H9 (cell line): ENCODE measurements around the gene PLEKHJ1. TPM values are rescaled to one million over a fixed set of nuclear protein-coding genes. Genes with fewer than 3 reads are reported as not detected.

Experiments used
- DNase-seq: peaks from one replicate; pipeline ENCODE4 v3.0.0-alpha.2; 2017
- H2AFZ ChIP-seq: one replicate; pipeline ENCODE4 v1.6.1; 2013; ENCODE audit warnings: mild to moderate bottlenecking, low read length, control low read depth, moderate library complexity
- H2AK5ac ChIP-seq: 2 replicates; pipeline ENCODE4 v1.6.1; 2013; ENCODE audit warnings: low read length, control low read depth, mixed read lengths; ENCODE audit not compliant: insufficient read length
- H2BK120ac ChIP-seq: one replicate; pipeline ENCODE4 v1.6.1; 2013; ENCODE audit warnings: low read depth, mild to moderate bottlenecking, low read length, control low read depth, inconsistent platforms; ENCODE audit not compliant: poor library complexity, severe bottlenecking
- H2BK12ac ChIP-seq: 2 replicates; pipeline ENCODE4 v1.6.1; 2013; ENCODE audit warnings: low read length, control low read depth, mixed read lengths, low read depth; ENCODE audit not compliant: insufficient read length
- H2BK15ac ChIP-seq: 2 replicates; pipeline ENCODE4 v1.6.1; 2013; ENCODE audit warnings: low read depth, low read length, control low read depth
- H2BK20ac ChIP-seq: one replicate; pipeline ENCODE4 v1.6.1; 2013; ENCODE audit warnings: low read depth, mild to moderate bottlenecking, low read length, control low read depth, inconsistent platforms; ENCODE audit not compliant: poor library complexity, severe bottlenecking
- H2BK5ac ChIP-seq: 2 replicates; pipeline ENCODE4 v1.6.1; 2013; ENCODE audit warnings: low read length, control low read depth, mixed read lengths; ENCODE audit not compliant: insufficient read length
- H3K14ac ChIP-seq: 2 replicates; pipeline ENCODE4 v1.6.1; 2013; ENCODE audit warnings: low read length, control low read depth; ENCODE audit not compliant: insufficient read depth
- H3K18ac ChIP-seq: 2 replicates; pipeline ENCODE4 v1.6.1; 2013; ENCODE audit warnings: low read depth, mild to moderate bottlenecking, mixed read lengths, low read length, control low read depth; ENCODE audit not compliant: insufficient read length
- H3K23ac ChIP-seq: 2 replicates; pipeline ENCODE4 v1.6.1; 2013; ENCODE audit warnings: low read length, control low read depth, mixed read lengths, low read depth; ENCODE audit not compliant: insufficient read length
- H3K23me2 ChIP-seq: 2 replicates; pipeline ENCODE4 v1.6.1; 2013; ENCODE audit warnings: low read depth, mild to moderate bottlenecking, mixed read lengths, low read length, control low read depth; ENCODE audit not compliant: insufficient read length, poor library complexity, severe bottlenecking
- H3K27ac ChIP-seq: 2 replicates; pipeline ENCODE4 v1.5.1; 2013; ENCODE audit warnings: low read length, control low read depth, mixed read lengths, low read depth; ENCODE audit not compliant: insufficient read length
- H3K27me3 ChIP-seq: 2 replicates; pipeline ENCODE4 v1.6.1; 2013; ENCODE audit warnings: low read length, control low read depth, inconsistent platforms; ENCODE audit not compliant: insufficient read depth
- H3K4ac ChIP-seq: 2 replicates; pipeline ENCODE4 v1.6.1; 2013; ENCODE audit warnings: low read depth, mild to moderate bottlenecking, control low read depth, inconsistent platforms, low read length, moderate library complexity
- H3K4me1 ChIP-seq: 2 replicates; pipeline ENCODE4 v1.6.1; 2013; ENCODE audit warnings: low read length, control low read depth, inconsistent platforms; ENCODE audit not compliant: insufficient read depth
- H3K4me2 ChIP-seq: 2 replicates; pipeline ENCODE4 v1.6.1; 2013; ENCODE audit warnings: low read length, control low read depth, mixed read lengths; ENCODE audit not compliant: insufficient read length, insufficient read depth
- H3K56ac ChIP-seq: 2 replicates; pipeline ENCODE4 v1.6.1; 2013; ENCODE audit warnings: low read depth, mild to moderate bottlenecking, mixed read lengths, low read length, control low read depth; ENCODE audit not compliant: insufficient read length
- H3K79me1 ChIP-seq: 2 replicates; pipeline ENCODE4 v1.6.1; 2013; ENCODE audit warnings: low read depth, mild to moderate bottlenecking, moderate library complexity, low read length, control low read depth, inconsistent platforms; ENCODE audit not compliant: insufficient read depth, poor library complexity, severe bottlenecking
- H3K79me2 ChIP-seq: 2 replicates; pipeline ENCODE4 v1.6.1; 2013; ENCODE audit warnings: low read length, control low read depth, inconsistent platforms; ENCODE audit not compliant: insufficient read depth
- H3K9ac ChIP-seq: 2 replicates; pipeline ENCODE4 v1.6.1; 2013; ENCODE audit warnings: low read length, control low read depth, mixed read lengths; ENCODE audit not compliant: insufficient read length; ENCODE audit errors: extremely low read depth
- H3K9me3 ChIP-seq: one replicate; pipeline ENCODE4 v1.6.1; 2013; ENCODE audit warnings: low read depth, low read length, inconsistent platforms; ENCODE audit not compliant: control insufficient read depth
- H3T11ph ChIP-seq: one replicate; pipeline ENCODE4 v1.6.1; 2013; ENCODE audit warnings: mild to moderate bottlenecking, low read length, control low read depth, inconsistent platforms
- H4K20me1 ChIP-seq: one replicate; pipeline ENCODE4 v1.6.1; 2013; ENCODE audit not compliant: control insufficient read depth, insufficient read length, insufficient read depth
- H4K5ac ChIP-seq: 2 replicates; pipeline ENCODE4 v1.6.1; 2013; ENCODE audit warnings: low read depth, mild to moderate bottlenecking, mixed read lengths, low read length, control low read depth; ENCODE audit not compliant: insufficient read length
- H4K8ac ChIP-seq: replicated peaks from 2 replicates; pipeline ENCODE4 v1.6.1; 2013; ENCODE audit warnings: low read length, control low read depth, mixed read lengths, low read depth; ENCODE audit not compliant: insufficient read length
- H4K91ac ChIP-seq: 2 replicates; pipeline ENCODE4 v1.6.1; 2013; ENCODE audit warnings: low read depth, mild to moderate bottlenecking, moderate library complexity, mixed read lengths, low read length, control low read depth; ENCODE audit not compliant: insufficient read length
- H3K27ac Mint-ChIP-seq, 3 experiments: 2 replicates in 2 of 3; 3 replicates in 1 of 3; pipeline ENCODE4 v1.8.0; 2020 to 2021; ENCODE audit warnings: mixed read lengths in 3 of 3, mild to moderate bottlenecking in 1 of 3, moderate library complexity in 1 of 3
- H3K27me3 Mint-ChIP-seq: 2 replicates; pipeline ENCODE4 v1.8.0; 2021; ENCODE audit warnings: low read depth, mild to moderate bottlenecking, moderate library complexity, mixed read lengths
- H3K36me3 Mint-ChIP-seq, 3 experiments: 2 replicates in 2 of 3; 3 replicates in 1 of 3; pipeline ENCODE4 v1.8.0; 2020 to 2021; ENCODE audit warnings: low read depth in 3 of 3, mixed read lengths in 3 of 3; ENCODE audit not compliant: insufficient read depth in 1 of 3
- H3K4me1 Mint-ChIP-seq, 2 experiments: 2 replicates each; pipeline ENCODE4 v1.8.0; 2020; ENCODE audit warnings: mixed read lengths in 2 of 2
- H3K4me3 Mint-ChIP-seq, 2 experiments: 2 replicates in 1 of 2; 3 replicates in 1 of 2; pipeline ENCODE4 v1.8.0; 2020 to 2021; ENCODE audit warnings: mild to moderate bottlenecking in 2 of 2, mixed read lengths in 2 of 2, moderate library complexity in 1 of 2
- H3K9me3 Mint-ChIP-seq, 2 experiments: 2 replicates in 1 of 2; 3 replicates in 1 of 2; pipeline ENCODE4 v1.8.0; 2020; ENCODE audit warnings: mild to moderate bottlenecking in 2 of 2, mixed read lengths in 2 of 2, moderate library complexity in 1 of 2
- CTCF ChIP-seq: fragments of 200-600 bp; sonication (generic); conservative IDR thresholded peaks from 3 replicates; pipeline ENCODE4 v1.8.0; 2021; ENCODE audit warnings: antibody characterized with exemption, mild to moderate bottlenecking
- WGBS: extraction: QIAGEN DNeasy Blood & Tissue Kit; methylation state at CpG from one replicate; pipeline ENCODE4 v1.1.7; 2013; ENCODE audit warnings: missing lambda C conversion rate, low lambda C conversion rate, mixed read lengths; ENCODE audit not compliant: insufficient read length; ENCODE audit errors: extremely low coverage; 5-methylcytosine and 5-hydroxymethylcytosine counted together
- total RNA-seq: library from RNA; stranded (reverse); gene quantifications from 2 replicates; pipeline ENCODE4 v1.2.1, GENCODE V29; 2021

Gene PLEKHJ1
- total RNA-seq, 1 experiment from 2014 or later = 139 TPM

- no peak overlapping the region for H3K18ac ChIP-seq
- H3K27ac ChIP-seq = no peak overlapping the region
- H3K4ac ChIP-seq = no peak overlapping the region; the same call in 1 of the 2 replicates
- H4K5ac ChIP-seq = no peak overlapping the region
- no peak overlapping the region for H2BK12ac ChIP-seq
- no CpG with 5 or more reads among the region's 15 CpGs for WGBS
- H3K9ac ChIP-seq = no peak overlapping the region
- no peak overlapping the region for H4K91ac ChIP-seq
- Mint-ChIP-seq H3K4me1 (peaks cover 3 to 6% of the 10 kb centered on the region in 2 experiments; a peak in 3 of 4 replicates), H3K9me3 (peaks cover 0 to 8% of the 10 kb centered on the region in 2 experiments; a peak in 1 of 5 replicates), H3K36me3 (peaks cover 16 to 33% (median 31%) of the 10 kb centered on the region in 3 experiments), H3K27ac (peak overlapping the region in 2 of 3 experiments; percentile 82 to 91; a peak in 4 of 7 replicates), H3K27me3 (no peaks in the 10 kb centered on the region; the same call in 1 of the 2 replicates), H3K4me3 (no peak overlapping the region)
- peaks cover 2% of the 10 kb centered on the region for H4K20me1 ChIP-seq
- no peak overlapping the region for H3K14ac ChIP-seq
- TF ChIP-seq CTCF = no peak
- DNase-seq = no peak
- no peaks in the 10 kb centered on the region for H3K9me3 ChIP-seq
- no peak overlapping the region for H3K4me2 ChIP-seq
- H3K79me2 ChIP-seq = peaks cover 2% of the 10 kb centered on the region; the same call in 1 of the 2 replicates
- no peak overlapping the region for H2AFZ ChIP-seq
- H3T11ph ChIP-seq = no peak overlapping the region
- no peak overlapping the region for H3K56ac ChIP-seq
- no peak overlapping the region for H2BK5ac ChIP-seq
- H3K23ac ChIP-seq = no peak overlapping the region
- H3K79me1 ChIP-seq = no peaks in the 10 kb centered on the region
- no peaks in the 10 kb centered on the region for H3K23me2 ChIP-seq
- no peak overlapping the region for H4K8ac ChIP-seq
- H2AK5ac ChIP-seq = no peak overlapping the region
- H2BK20ac ChIP-seq = no peak overlapping the region
- no peaks in the 10 kb centered on the region for H3K27me3 ChIP-seq
- H2BK15ac ChIP-seq = no peak overlapping the region
- H3K4me1 ChIP-seq = no peaks in the 10 kb centered on the region
- no peak overlapping the region for H2BK120ac ChIP-seq
These were observed 33.8 kb downstream of the PLEKHJ1 start for GRCh38 chr19:2202366-2202765.
